Measurements from ENCODE around the gene RHBDD1. TPM values are rescaled to one million over a fixed set of nuclear protein-coding genes. Genes with fewer than 3 reads are reported as not detected.
"Not testable (repeated sequence)": the region's sequence is repeated elsewhere in the genome, so short reads cannot be mapped to it uniquely, and the experiment has no call there.

RHBDD1 gene
- total RNA-seq, 2 donors from 2014 or later, result 47.2 to 49.4 TPM

DNA sequence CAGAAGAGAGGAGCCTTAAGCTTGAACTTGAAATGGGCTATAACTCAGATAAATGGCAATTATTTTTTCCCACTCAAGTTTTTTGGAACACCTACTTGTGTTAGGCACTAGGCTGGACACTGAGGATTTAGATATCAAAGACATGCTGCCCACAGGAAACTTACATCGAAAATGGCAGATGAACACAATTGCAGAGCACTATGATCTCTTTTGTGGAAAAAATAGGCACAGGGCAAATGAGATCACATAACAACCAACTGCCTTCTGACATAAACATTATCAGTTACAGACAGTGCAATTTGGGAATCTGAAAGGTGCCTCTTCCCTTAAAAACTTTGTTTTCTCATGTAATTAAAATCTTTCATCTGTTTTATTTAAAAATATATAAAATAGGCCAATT, 32.4 kb upstream of the RHBDD1 start:
- no peaks in the 10 kb centered on the region for H3K9me3 Mint-ChIP-seq
- peaks cover 25% of the 10 kb centered on the region for H3K4me1 Mint-ChIP-seq (ENCODE audit: low read depth)
- H3K36me3 Mint-ChIP-seq (ENCODE audit: insufficient read depth in 2 of 2), result no peaks in the 10 kb centered on the region
- DNase-seq (no peak), ATAC-seq (replicated peaks in 1 of 2) (no peak)
- no peak overlapping the region for H3K27ac Mint-ChIP-seq
- peaks cover 37% of the 10 kb centered on the region for H3K27me3 Mint-ChIP-seq (ENCODE audit: low read depth)
- no peak overlapping the region for H3K4me3 Mint-ChIP-seq

DNA sequence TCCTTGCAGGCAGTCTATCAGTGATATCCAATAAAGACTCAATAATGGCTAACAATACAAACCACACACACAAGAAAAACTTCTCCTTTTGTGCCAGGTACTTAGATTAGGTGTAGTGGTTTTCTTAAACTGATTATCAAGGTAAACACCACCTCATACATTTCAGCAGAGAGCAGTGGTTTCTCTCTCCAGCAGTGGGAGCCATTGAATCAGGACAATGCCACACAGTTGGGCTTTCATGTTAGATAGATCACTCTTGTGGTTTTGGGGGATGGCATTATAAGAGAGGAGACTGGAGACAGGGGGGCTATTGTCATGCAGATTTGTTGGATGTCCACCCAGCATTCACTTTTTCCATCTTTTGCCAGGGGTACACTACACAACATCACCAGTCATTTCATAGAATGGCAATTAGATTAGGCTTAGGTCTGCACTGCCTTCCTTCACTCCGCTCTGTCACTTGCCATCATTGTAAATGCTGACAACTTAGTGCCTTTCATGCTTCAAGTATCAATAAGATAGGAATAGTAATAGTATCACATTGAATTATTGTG, 22.6 kb upstream of the RHBDD1 start:
- no peak overlapping the region for H3K27ac Mint-ChIP-seq
- ATAC-seq (replicated peaks in 1 of 2) (no peak), DNase-seq (no peak)
- H3K4me3 Mint-ChIP-seq, result no peak overlapping the region
- H3K9me3 Mint-ChIP-seq, result no peaks in the 10 kb centered on the region
- peaks cover 32% of the 10 kb centered on the region for H3K27me3 Mint-ChIP-seq (ENCODE audit: low read depth)
- no peaks in the 10 kb centered on the region for H3K4me1 Mint-ChIP-seq (ENCODE audit: low read depth)
- H3K36me3 Mint-ChIP-seq (ENCODE audit: insufficient read depth in 2 of 2), result no peaks in the 10 kb centered on the region

GRCh38 chr2:226818930-226819329, 16.9 kb upstream of the RHBDD1 start:
- no peak for ATAC-seq (replicated peaks in 1 of 2)
- DNase-seq, result no peak
- Mint-ChIP-seq H3K36me3 (ENCODE audit: insufficient read depth in 2 of 2) (peaks cover 0 to 5% of the 10 kb centered on the region in 2 donors), H3K27me3 (ENCODE audit: low read depth) (peaks cover 16% of the 10 kb centered on the region), H3K4me1 (ENCODE audit: low read depth) (no peaks in the 10 kb centered on the region), H3K9me3 (peaks cover 0 to 4% of the 10 kb centered on the region in 2 donors), H3K4me3 (no peak overlapping the region), H3K27ac (no peak overlapping the region)

DNA sequence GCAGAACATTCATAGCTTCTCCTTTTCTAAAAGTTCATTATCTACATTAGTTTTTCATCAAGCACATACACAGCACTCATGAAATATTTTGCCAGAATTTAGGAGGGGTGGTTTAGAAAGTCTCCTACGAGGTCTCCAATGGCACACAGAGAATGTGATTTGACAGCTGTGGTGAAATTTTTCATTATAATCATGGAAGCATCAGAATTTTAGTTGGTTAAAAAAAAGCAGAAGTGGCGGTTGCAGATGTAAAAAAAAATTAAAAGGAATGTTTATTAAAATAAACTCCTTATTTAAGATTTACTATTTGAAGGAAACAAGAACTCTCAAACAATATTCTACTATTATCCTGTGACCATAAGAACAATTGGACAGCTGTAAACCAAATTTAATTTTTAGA, 10.8 kb upstream of the RHBDD1 start:
- peaks cover 0 to 3% of the 10 kb centered on the region in 2 donors for H3K36me3 Mint-ChIP-seq (ENCODE audit: insufficient read depth in 2 of 2)
- peaks cover 11% of the 10 kb centered on the region for H3K4me1 Mint-ChIP-seq (ENCODE audit: low read depth)
- peaks cover 0 to 2% of the 10 kb centered on the region in 2 donors for H3K9me3 Mint-ChIP-seq
- no peak overlapping the region for H3K27ac Mint-ChIP-seq
- no peak for ATAC-seq (replicated peaks in 1 of 2)
- H3K4me3 Mint-ChIP-seq, result no peak overlapping the region
- DNase-seq, result no peak
- H3K27me3 Mint-ChIP-seq (ENCODE audit: low read depth), result no peaks in the 10 kb centered on the region

DNA sequence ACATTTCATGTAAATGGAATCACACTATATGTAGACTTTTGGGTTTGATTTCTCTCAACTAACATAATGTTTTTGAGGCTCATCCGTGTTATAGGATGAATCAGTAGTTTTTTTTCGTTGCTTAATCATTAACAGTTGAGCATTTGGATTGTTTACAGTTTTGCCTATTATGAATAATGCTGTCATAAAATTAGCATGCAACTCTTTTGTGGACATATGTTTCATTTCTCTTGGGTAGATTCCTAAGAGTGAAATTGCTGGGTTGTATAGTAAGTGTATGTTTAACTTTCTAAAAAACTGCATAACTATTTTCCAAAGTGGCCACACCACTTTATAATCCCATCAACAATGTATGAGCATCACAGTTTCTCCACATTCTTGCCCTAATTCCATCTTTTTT, 7.7 kb upstream of the RHBDD1 start:
- Mint-ChIP-seq H3K36me3 (ENCODE audit: insufficient read depth in 2 of 2) (peaks cover 3 to 6% of the 10 kb centered on the region in 2 donors), H3K27ac (no peak overlapping the region), H3K27me3 (ENCODE audit: low read depth) (no peaks in the 10 kb centered on the region), H3K4me3 (no peak overlapping the region), H3K9me3 (peaks cover 2% of the 10 kb centered on the region in 2 donors), H3K4me1 (ENCODE audit: low read depth) (peaks cover 37% of the 10 kb centered on the region)
- no peak for DNase-seq
- no peak for ATAC-seq (replicated peaks in 1 of 2)

DNA sequence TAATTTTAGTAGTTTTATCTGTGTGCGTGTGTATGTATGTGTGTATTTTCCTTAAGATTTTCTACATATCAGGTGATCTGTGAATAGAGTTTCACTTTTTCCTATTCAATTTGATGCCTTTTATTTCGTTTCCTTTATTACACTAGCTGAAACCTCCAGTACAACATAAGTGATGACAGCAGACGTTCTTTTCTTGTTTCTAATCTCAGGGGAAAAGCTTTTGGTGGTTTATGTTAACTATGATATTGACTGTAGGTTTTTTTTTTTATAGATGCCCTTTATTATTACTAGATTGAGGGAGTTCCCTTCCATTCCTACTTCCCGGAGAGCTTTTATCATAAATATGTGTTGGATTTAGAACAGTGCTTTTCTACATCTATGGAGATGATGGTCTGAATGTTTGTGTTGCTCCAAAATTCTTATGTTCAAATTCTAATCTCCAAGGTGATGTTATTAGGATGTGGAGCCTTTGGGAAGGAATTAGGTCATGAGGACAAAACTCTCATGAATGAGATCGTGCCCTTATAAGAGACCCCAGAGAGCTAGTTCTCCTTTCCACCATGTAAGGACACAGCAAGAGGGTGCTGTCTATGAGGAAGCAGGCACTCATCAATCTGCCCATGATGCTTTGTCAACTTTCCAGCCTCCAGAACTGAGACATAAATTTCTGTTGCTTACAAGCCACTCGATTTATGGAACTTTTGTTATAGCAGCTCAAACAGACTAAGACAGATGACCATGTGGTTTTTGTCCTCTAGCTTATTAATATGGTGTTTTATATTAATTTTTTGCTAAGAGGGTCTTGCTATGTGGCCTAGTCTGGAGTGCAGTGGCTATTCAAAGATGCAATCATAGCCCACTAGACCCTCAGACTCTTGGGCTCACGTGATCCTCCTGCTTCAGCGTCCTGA, 5.9 kb upstream of the RHBDD1 start:
- ATAC-seq (replicated peaks in 1 of 2) (no peak), DNase-seq (no peak)
- Mint-ChIP-seq H3K9me3 (peaks cover 0 to 2% of the 10 kb centered on the region in 2 donors), H3K27me3 (ENCODE audit: low read depth) (no peaks in the 10 kb centered on the region), H3K36me3 (ENCODE audit: insufficient read depth in 2 of 2) (peaks cover 0 to 10% of the 10 kb centered on the region in 2 donors), H3K4me1 (ENCODE audit: low read depth) (peaks cover 52% of the 10 kb centered on the region), H3K27ac (no peak overlapping the region), H3K4me3 (no peak overlapping the region)

GRCh38 chr2:226831266-226831665, 4.6 kb upstream of the RHBDD1 start:
- H3K4me3 Mint-ChIP-seq, result no peak overlapping the region
- DNase-seq, result no peak
- H3K4me1 Mint-ChIP-seq (ENCODE audit: low read depth), result peaks cover 58% of the 10 kb centered on the region
- no peak for ATAC-seq (replicated peaks in 1 of 2)
- no peaks in the 10 kb centered on the region for H3K27me3 Mint-ChIP-seq (ENCODE audit: low read depth)
- peaks cover 0 to 2% of the 10 kb centered on the region in 2 donors for H3K9me3 Mint-ChIP-seq
- peaks cover 0 to 10% of the 10 kb centered on the region in 2 donors for H3K36me3 Mint-ChIP-seq (ENCODE audit: insufficient read depth in 2 of 2)
- peak overlapping the region; percentile 8 for H3K27ac Mint-ChIP-seq

DNA sequence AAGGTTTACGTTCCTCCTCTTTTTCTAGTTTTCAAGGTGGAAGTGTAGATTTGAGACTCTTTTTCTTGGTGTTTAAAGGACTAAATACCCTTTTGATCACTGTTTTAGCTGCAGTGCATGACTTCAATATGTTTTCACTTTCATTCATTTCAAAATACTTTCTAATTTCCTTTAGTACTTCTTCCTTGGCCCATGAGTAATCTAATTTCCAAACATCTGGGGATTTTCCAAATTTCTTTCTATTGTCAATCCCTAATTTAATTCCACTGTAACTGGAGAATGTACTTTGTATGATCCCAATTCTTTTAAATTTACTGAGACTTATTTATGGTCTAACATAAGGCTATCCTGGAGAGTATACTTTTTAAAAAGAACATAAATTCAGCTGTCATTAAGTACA, 3.8 kb upstream of the RHBDD1 start:
- DNase-seq (no peak), ATAC-seq (replicated peaks in 1 of 2) (no peak)
- Mint-ChIP-seq H3K27me3 (ENCODE audit: low read depth) (no peaks in the 10 kb centered on the region), H3K27ac (no peak overlapping the region), H3K4me3 (peak overlapping the region in 1 of 2 donors; percentile 47), H3K36me3 (ENCODE audit: insufficient read depth in 2 of 2) (peaks cover 0 to 11% of the 10 kb centered on the region in 2 donors), H3K4me1 (ENCODE audit: low read depth) (peaks cover 62% of the 10 kb centered on the region), H3K9me3 (peaks cover 0 to 2% of the 10 kb centered on the region in 2 donors)

- Mint-ChIP-seq H3K27ac (peak overlapping the region; percentile 100), H3K36me3 (ENCODE audit: insufficient read depth in 2 of 2) (peaks cover 0 to 18% of the 10 kb centered on the region in 2 donors), H3K4me1 (ENCODE audit: low read depth) (peaks cover 81% of the 10 kb centered on the region), H3K4me3 (peak overlapping the region; percentile 92 to 98)
- H3K27me3 Mint-ChIP-seq (ENCODE audit: low read depth); ATAC-seq (replicated peaks in 1 of 2); DNase-seq; H3K9me3 Mint-ChIP-seq: not testable (repeated sequence)
These were observed 974 bp upstream of the RHBDD1 start for GRCh38 chr2:226834880-226835279.

DNA sequence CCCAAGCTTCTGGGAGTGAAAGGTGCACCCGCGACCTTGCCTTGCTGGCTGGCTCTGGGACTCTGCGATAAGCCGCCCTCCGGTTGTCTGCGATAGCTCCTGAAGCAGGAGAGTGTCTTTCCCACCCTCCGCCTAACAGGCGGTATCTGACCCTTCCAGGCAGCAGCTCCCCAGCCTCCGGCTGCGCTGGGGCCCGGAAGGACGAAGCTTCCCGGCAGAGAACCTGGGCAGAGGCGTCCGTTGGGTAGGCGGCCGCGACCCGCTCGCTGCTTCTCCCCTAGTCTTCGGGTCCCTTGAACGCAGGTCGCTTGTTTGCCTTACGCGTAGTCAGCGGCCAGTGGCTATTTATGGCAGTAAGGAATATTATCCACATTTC, 446 bp upstream of the RHBDD1 start:
- Mint-ChIP-seq H3K27me3 (ENCODE audit: low read depth) (no peaks in the 10 kb centered on the region), H3K36me3 (ENCODE audit: insufficient read depth in 2 of 2) (peaks cover 0 to 19% of the 10 kb centered on the region in 2 donors), H3K4me1 (ENCODE audit: low read depth) (peaks cover 82% of the 10 kb centered on the region), H3K4me3 (peak overlapping the region; percentile 92 to 98), H3K9me3 (peaks cover 0 to 2% of the 10 kb centered on the region in 2 donors), H3K27ac (peak overlapping the region; percentile 100)
- ATAC-seq (replicated peaks in 1 of 2), result peak; percentile 23 to 30
- no peak for DNase-seq

DNA sequence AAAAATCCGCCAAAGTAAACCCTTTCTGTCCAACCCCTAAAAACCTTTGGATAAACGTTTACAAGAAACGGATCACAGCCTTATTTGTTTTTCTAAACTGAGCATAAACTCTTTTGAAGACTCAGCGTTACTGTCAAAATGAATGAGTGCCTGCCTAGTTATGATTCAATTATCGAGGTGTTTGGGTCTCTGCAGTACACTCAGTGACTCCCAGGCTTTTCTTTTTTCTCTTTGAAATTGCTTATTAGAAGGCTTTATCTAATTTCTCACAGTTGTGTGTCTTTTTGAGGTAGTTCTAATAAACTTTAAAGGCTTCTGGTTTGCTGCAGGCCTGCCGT, 663 bp downstream of the RHBDD1 start:
- H3K4me1 Mint-ChIP-seq (ENCODE audit: low read depth), result peaks cover 81% of the 10 kb centered on the region
- H3K27me3 Mint-ChIP-seq (ENCODE audit: low read depth), result no peaks in the 10 kb centered on the region
- peaks cover 1 to 22% of the 10 kb centered on the region in 2 donors for H3K36me3 Mint-ChIP-seq (ENCODE audit: insufficient read depth in 2 of 2)
- peak; percentile 16 to 27 for ATAC-seq (replicated peaks in 1 of 2)
- DNase-seq, result no peak
- peak overlapping the region; percentile 92 to 98 for H3K4me3 Mint-ChIP-seq
- H3K9me3 Mint-ChIP-seq, result no peaks in the 10 kb centered on the region
- peak overlapping the region; percentile 100 for H3K27ac Mint-ChIP-seq

DNA sequence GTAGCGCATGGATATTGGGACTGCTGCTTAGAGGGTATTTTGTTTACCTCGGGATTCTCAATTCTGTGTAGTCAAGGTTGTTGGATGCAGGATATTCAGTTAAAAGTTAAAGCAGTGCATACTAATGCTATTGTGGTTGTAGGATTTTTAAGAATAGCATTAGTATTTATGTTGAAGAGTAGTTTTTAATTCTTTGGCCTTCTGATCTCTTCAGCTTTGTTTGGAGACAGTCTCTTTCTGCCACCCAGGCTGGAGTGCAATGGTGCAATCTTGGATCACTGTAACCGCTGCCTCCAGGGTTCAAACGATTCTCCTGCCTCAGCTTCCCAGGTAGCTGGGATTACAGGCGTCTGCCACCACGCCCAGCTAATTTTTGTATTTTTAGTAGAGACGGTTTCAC, 1.5 kb downstream of the RHBDD1 start:
- no peak for DNase-seq
- no peak for ATAC-seq (replicated peaks in 1 of 2)
- Mint-ChIP-seq H3K27me3 (ENCODE audit: low read depth) (no peaks in the 10 kb centered on the region), H3K36me3 (ENCODE audit: insufficient read depth in 2 of 2) (peaks cover 1 to 25% of the 10 kb centered on the region in 2 donors), H3K9me3 (no peaks in the 10 kb centered on the region), H3K27ac (peak overlapping the region; percentile 100), H3K4me1 (ENCODE audit: low read depth) (peaks cover 76% of the 10 kb centered on the region), H3K4me3 (peak overlapping the region; percentile 92 to 98)

DNA sequence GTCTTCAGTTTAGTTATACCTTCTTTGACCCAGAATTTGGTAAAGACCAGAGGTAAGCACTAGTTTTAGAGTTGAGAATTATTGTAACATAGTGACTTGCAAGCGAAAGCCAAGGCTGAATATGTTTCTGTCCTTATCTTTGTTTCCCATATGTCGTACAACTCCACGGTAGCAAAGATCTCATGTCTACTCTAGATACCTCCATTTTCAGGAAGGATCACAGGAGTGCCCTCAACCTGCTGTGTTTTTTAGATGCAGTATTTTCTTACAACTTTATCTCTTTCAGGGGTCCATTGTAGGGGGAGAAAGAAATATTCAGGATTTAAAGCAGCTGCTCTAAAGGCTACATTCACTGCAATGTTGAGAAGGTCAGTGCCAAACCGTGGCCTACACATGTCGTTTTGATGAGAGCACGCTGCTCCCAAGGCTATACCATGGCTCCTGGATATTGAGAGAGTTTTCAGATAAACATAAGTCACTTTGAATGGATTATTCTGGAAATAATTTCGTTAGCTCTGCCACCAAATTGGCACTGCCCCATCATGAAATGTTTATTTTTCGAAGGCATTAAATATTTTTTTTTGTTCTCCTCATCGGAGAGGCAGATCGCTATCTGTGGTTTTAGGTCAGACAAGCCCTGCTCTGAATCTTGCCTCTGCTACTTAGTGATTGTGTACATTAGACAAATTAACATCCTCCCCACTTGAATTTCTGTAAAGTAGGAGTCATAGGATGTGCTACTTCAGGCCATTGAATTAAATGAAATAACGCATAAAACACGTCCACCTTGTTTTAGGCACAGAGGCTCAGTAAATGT, 2.1 kb downstream of the RHBDD1 start:
- H3K4me1 Mint-ChIP-seq (ENCODE audit: low read depth), result peaks cover 74% of the 10 kb centered on the region
- no peak for DNase-seq

More for the DNA sequence above, 2.1 kb downstream of the RHBDD1 start:
- peaks cover 1 to 31% of the 10 kb centered on the region in 2 donors for H3K36me3 Mint-ChIP-seq (ENCODE audit: insufficient read depth in 2 of 2)
- no peak for ATAC-seq (replicated peaks in 1 of 2)
- H3K4me3 Mint-ChIP-seq, result peak overlapping the region; percentile 92 to 98
- peak overlapping the region; percentile 100 for H3K27ac Mint-ChIP-seq
- no peaks in the 10 kb centered on the region for H3K9me3 Mint-ChIP-seq
- H3K27me3 Mint-ChIP-seq (ENCODE audit: low read depth), result no peaks in the 10 kb centered on the region

Measured in activated T-cell treated with anti-CD3 and anti-CD28 coated beads, Interleukin-2, amount 50 U/mL, for 72 hours (primary cell).